ENCODE measurements around the gene METAP1.
"Not testable (repeated sequence)": the region's sequence is repeated elsewhere in the genome, so short reads cannot be mapped to it uniquely, and the experiment has no call there.

METAP1 gene

DNA sequence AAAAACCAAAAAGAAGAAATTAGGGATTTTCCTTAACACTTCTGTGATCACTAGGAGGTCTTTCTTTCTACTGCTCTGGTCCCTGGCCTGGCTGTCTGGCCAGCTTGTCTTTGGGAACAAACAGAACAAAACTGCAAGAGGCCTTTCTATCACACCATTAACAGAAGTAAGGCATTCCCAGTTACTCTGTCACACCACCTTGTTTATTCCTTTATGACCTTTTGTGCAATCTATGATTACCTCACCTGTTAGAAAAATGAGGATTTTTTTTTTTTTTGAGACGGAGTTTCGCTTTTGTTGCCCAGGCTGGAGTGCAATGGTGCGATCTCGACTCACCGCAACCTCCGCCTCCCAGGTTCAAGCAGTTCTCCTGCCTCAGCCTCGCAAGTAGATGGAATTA is 3.0 kb downstream of the METAP1 start:
- no peak for DNase-seq

DNA sequence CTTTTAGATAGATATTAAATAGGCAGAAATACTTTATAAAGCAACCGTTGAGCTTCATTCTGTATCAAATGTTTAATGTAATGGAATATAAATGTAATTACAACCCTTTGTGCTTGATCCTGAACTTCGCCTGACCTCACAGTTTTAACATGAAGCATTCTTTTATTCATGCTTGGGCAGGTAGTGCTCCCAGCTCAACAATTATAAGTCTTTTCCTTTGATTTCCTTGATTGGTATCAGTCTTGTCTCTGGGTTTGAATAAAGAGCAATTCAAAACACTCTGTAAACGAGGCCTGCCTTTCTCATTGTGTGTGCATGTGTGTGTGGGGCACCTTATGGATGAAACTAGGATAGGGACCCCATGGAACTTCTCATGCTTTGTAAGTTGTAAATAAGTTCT is 6.8 kb downstream of the METAP1 start:
- no peak for DNase-seq

DNA sequence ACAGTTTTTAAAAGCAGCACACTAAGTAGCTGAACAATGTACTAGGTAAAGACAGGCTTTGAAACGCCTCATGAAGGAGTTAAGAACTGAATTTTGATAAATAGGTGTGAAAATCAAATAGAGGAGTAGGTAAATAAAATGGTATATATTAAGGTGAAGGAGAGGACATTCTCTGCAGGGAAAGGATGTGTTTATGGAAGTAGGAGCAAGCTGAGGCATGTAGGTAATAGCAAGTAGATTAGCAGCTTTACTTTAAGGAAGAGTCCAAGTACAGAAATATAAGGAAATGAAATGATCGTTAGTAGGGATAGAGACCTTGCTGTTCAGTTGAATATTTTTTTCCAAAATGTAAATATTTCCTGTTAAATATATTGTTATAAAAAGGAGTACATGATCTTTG is 12.5 kb downstream of the METAP1 start:
- DNase-seq: no peak

- no peak for DNase-seq
Observed at GRCh38 chr4:99011910-99012309, 16.4 kb downstream of the METAP1 start.

- DNase-seq: no peak
Observed at GRCh38 chr4:99013402-99013843, 17.9 kb downstream of the METAP1 start.

GRCh38 chr4:99013884-99014523 is 18.5 kb downstream of the METAP1 start:
- DNase-seq: no peak

DNA sequence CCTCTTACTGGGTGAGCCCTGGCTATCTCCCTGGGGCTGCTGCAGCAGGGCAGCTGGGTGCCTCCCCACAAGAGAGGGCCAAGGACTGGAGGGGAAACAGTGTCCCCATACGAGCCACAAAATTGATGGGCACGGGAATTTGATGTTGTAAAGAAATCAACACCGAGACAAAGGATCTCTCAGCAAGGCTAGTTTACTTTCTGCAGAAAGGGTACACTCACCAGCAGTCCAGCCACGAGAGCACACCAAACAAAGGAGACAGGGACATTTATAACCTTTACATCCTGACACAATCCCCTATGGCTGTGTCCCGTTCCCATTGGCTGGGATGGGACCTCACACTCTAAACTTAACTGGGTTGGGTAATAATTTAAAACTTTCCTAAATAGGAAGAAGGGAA is 25.9 kb downstream of the METAP1 start:
- no peak for DNase-seq

DNA sequence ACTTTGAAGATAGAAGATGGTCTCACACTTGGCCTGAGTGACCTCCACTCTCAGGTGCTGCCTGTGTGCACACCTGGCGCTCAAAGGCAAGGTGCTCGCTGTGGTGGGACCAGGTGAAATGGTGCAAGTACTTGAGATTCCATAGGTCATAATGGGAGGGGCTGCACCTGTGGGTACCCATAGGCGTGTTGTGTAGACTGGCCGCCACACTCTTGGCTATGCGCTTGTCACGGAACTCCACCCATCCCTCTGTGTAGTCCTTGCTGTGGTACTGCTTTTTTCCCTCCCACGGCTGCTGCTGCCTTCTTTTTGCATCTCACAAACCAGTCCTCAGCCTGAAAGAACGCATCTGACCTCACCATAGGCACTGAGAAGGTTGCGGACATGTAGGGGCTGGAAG is 27.0 kb downstream of the METAP1 start:
- no peak for DNase-seq

- not testable (repeated sequence) for DNase-seq
Observed at GRCh38 chr4:99023800-99024251, 28.3 kb downstream of the METAP1 start.

- DNase-seq: no peak
Observed at GRCh38 chr4:99024481-99025275, 29.2 kb downstream of the METAP1 start.

- DNase-seq: no peak
Observed at GRCh38 chr4:99025506-99025905, 30.0 kb downstream of the METAP1 start.

GRCh38 chr4:99027304-99027703 is 31.8 kb downstream of the METAP1 start:
- DNase-seq: no peak

DNA sequence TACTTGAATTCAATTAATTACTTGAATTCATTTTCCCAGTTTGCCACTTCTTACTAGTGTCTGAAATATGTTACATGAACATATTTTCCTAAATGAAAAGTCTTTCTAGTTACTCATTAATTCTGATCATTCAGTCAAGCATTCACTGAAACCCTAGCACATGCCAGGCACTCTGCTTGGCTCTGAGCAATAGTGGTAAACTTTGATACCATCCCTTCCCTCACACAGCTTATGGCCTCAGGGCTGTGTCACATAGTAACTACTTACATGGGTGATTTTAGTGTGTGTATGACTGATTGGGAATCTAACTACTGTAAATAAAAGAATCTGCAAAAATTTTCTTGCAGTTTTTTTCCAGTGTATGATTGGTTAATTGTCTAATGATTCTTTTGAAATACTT is 32.7 kb downstream of the METAP1 start:
- no peak for DNase-seq

DNA sequence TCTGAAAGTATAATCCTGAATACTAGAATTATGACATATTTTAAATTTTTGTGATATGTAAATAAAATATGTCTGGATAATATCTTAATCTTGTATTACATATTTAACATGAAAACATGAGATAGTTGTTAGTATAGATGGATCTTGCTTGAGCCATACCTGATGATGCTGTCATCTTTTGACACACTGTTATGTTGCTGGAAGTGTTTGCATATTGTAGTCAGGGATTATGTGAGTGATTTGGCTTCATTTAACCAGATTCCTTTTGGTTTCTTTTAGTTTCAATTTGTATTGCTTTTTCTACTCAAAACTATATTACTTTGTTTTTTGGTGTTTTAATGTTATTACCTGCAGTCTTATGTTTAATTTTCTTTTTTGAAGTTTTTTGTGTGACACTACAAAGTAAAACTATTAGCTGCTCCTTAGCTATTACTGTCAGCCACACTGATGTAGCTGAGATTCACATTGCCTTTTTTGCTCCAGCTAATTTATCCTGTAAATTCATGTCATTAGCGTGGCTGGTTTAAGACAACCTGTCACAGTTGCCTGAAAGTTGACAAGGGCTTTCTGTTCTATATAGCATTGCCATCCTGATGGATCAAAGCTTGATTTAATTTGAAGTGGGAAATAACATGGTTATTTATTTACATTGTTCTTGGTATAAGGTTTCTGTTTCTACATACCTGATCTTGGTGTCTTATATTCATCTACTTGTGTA is 33.7 kb downstream of the METAP1 start:
- DNase-seq: no peak

DNA sequence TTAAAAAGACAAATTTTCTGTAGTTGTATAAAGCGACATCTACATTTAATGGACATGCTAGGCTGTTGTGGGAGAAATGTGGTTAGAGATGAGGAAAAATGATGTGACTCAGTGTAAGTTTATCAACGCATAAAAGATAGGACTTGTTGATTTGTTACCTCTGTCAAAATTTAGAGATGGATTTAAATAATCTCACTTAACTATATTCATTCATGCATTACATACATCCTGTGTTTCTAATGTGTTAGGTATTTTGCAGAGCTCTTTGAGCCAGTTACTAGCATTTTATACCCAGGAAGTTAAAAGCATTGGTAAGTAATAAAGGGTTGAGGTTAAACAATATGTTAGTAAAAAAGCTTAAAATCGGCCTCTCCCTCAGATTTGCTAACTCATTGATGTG is 34.3 kb downstream of the METAP1 start:
- no peak for DNase-seq

DNA sequence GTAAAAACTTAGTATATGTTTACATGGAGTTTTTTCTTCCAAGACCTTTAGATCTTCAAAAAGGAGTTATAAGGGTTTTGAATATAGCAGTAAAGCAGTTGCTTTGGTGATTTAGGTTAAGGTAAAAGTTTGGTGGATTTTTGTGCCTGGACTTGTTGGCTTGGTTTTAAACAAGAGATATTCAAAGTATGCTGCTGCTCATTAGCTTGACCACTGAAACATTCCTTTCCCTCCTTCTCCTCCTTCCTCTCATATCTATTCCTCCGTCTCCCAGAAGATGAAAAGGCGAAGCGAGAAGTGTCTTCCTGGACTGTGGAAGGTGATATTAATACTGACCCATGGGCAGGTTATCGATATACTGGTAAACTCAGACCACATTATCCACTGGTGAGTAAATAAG is 38.4 kb downstream of the METAP1 start:
- DNase-seq: no peak

DNA sequence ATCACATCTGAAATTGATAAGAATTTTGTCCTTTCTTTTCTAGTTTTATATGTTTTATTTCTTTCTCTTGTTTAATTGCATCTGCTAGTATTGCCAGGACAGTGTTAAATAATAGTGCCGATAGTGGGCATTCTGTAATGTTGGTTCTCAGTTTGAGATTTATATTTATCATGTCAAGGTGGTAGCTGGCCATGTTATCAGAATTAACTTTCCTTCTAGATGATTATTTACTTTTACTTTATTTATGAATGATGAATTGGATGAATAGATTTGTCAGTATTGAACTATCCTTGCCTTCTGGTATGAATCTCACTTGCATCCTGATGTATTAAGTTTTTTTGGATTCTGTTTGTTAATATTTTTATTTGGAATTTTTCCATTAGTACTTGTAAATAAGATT is 42.7 kb downstream of the METAP1 start:
- DNase-seq: no peak

- peak; percentile 61 for DNase-seq
Observed at GRCh38 chr4:99043346-99043745, 47.8 kb downstream of the METAP1 start.

GRCh38 chr4:99047710-99048109 is 52.2 kb downstream of the METAP1 start:
- DNase-seq: no peak

- DNase-seq: no peak
Observed at GRCh38 chr4:99052902-99053301, 57.4 kb downstream of the METAP1 start.

- DNase-seq: no peak
Observed at GRCh38 chr4:99054428-99054994, 59.0 kb downstream of the METAP1 start.

DNA sequence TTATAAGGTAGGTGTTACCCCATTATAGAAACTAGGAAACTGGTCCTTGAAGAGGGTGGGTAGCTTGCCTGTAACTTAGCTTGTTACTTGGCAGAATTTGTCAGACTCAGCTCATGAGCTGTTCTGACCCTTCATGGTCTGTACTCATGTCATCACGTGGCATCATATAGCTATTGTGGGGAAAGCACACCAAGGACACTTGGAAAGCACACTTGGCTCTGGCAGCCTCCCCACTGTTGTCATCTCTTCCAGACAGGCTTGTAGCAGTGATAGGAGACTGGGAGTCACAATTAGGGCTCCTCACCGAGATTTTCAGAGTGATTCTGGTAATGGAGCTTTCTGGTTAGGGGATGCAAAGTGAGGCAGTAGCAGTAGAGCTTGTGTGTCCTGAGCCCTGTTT is 62.7 kb downstream of the METAP1 start:
- no peak for DNase-seq

GRCh38 chr4:99059550-99059949 is 64.0 kb downstream of the METAP1 start:
- no peak for DNase-seq

Data from CD4-positive, alpha-beta T cell treated with Interleukin-21 for 1 hour (primary cell).